Astrocyte of the cerebellum (primary cell): Measurements from ENCODE around the gene DNMT3A.

Experiments
- DNase-seq: peaks from one replicate; pipeline ENCODE4 v3.0.0-alpha.2; 2011; ENCODE audit warnings: low read depth
- H3K4me3 ChIP-seq: 2 replicates; pipeline ENCODE4 v1.5.1; 2011; ENCODE audit warnings: mild to moderate bottlenecking, low read depth, low read length, moderate library complexity
- in situ Hi-C: cut with HindIII; loops from 2 replicates; pipeline ENCODE4 v1.10.0; 2017; ENCODE audit warnings: low sequenced_read_pairs
- TF ChIP-seq, protein P1 (sequence below): IDR thresholded peaks from 2 replicates; pipeline ENCODE4 v1.5.1; 2012; ENCODE audit warnings: low read length, low read depth, moderate library complexity, mild to moderate bottlenecking; ENCODE audit errors: missing control alignments

Gene DNMT3A

GRCh38 chr2:25300001-25300400, 41.7 kb downstream of the DNMT3A start:
- no peak for DNase-seq
- in situ Hi-C loops: no loop called here
- TF ChIP-seq, protein P1, sequence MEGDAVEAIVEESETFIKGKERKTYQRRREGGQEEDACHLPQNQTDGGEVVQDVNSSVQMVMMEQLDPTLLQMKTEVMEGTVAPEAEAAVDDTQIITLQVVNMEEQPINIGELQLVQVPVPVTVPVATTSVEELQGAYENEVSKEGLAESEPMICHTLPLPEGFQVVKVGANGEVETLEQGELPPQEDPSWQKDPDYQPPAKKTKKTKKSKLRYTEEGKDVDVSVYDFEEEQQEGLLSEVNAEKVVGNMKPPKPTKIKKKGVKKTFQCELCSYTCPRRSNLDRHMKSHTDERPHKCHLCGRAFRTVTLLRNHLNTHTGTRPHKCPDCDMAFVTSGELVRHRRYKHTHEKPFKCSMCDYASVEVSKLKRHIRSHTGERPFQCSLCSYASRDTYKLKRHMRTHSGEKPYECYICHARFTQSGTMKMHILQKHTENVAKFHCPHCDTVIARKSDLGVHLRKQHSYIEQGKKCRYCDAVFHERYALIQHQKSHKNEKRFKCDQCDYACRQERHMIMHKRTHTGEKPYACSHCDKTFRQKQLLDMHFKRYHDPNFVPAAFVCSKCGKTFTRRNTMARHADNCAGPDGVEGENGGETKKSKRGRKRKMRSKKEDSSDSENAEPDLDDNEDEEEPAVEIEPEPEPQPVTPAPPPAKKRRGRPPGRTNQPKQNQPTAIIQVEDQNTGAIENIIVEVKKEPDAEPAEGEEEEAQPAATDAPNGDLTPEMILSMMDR: no peak
- no peak overlapping the region for H3K4me3 ChIP-seq

DNA sequence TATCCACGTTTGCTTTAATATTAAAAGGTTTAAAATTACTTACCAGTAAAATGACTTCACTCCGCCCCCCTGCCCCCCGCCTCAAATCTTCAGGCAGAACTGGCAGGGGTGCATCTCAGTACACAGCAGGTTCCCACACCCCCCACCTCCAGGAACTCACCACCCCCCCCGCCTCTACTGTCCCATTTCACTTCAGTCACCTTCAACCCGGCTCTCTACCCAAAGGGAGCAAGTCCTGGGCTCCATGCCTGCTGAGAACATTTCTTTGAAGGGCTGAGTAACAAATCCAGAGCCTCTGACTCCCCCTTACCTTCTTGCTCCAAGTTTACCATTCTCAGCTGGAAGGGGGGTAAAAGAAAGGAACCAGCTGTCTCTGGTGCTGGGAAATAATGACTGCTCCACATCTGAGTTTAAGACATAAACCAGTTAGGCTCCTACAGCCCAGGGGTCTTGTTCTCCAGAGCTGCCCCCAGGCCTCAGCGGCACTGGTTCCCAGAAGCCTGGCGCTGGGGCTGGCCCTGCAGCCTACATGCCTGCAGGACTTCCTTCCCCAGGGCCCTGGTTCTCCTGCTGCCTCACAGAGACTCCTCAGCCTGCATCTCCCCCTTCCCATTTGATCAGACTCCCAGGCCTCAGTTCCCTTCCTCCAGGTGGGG, 42.8 kb downstream of the DNMT3A start:
- TF ChIP-seq, protein P1: no peak
- no peak for DNase-seq
- in situ Hi-C loops: no loop called here
- H3K4me3 ChIP-seq: no peak overlapping the region

- in situ Hi-C loops: no loop called here
- TF ChIP-seq, protein P1: no peak
- DNase-seq: no peak
- H3K4me3 ChIP-seq: no peak overlapping the region
Measured at GRCh38 chr2:25297738-25298137, 44.0 kb downstream of the DNMT3A start.

DNA sequence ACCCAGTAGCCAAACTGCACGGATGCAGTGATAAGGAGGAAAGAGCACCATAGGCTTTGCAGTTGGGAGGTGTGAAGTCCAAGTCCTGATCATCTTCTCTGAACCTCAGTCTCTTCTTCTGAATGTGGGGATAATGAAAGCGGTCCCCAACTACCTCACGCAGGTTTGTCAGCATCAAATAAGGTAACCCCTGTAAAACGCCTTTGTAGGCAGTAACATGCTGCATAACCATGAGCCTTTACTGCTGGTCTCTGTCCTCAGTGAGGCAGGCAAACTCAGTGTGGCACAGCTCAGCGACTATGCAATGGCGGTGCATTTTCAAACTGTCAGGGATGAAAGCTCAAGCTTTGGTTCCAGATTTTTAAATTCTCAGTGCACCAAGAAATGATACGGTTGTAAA, 46.1 kb downstream of the DNMT3A start:
- in situ Hi-C loops: no loop called here
- DNase-seq: no peak
- H3K4me3 ChIP-seq: no peak overlapping the region
- TF ChIP-seq, protein P1: no peak

DNA sequence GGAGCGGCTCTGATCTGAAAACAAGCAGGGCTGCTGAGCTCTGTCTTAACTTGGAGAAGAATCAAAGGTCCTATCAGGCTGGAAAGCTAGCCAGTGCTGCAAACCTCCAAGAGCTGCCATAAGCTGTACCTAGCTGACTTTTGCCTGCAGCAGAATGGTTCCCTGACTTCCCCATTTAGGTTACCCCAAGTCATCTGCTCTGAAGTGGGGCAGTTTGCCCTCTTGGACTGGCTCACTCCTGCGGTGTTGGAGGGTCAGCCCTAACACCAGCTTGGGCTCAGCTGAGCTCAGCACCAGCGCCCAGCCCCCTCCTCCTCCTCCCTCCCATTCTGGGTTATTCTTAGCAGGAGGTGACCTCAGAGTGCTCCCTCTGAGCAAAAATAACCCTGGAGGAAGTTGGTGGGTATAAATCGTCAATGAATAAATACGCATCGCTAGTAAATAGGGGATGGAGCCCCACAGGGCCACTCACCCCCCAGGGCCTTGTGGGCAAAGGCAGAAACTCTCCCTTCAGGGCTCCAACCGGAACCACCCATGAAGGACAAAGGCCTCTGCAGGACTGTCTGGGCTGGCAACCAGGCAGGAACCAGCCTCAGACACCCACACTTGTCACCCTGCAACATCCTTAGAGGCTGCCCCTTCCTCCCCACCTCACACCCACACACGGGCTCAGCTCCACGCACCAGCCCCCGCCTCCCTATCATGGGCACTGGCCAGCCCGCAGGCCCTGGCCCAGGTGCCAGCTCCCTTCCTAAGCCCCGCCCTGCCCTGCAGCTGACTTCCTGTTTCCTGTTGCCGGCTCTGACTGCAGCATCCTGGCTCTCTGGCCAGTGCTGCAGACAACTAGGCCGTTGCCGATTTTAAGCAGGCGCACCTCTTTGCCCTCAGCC, 46.9 kb downstream of the DNMT3A start:
- no peak for DNase-seq
- H3K4me3 ChIP-seq: no peak overlapping the region
- TF ChIP-seq, protein P1: no peak
- in situ Hi-C loops: no loop called here

- H3K4me3 ChIP-seq: no peak overlapping the region
- in situ Hi-C loops: no loop called here
- no peak for DNase-seq
- TF ChIP-seq, protein P1: no peak
Measured at GRCh38 chr2:25293958-25294562, 47.7 kb downstream of the DNMT3A start.
